Activated CD8-positive, alpha-beta T cell treated with anti-CD3 and anti-CD28 coated beads, Interleukin-2, amount 10 ng/mL, durations not matched to agents 7 days and 5 days (primary cell): ENCODE results near the gene DKK3. TPM values are rescaled to one million over a fixed set of nuclear protein-coding genes. Genes with fewer than 3 reads are reported as not detected.
A peak's percentile ranks its signal among the peaks of the same experiment; 100 is the strongest.

Source experiments
- ATAC-seq: fragments of 150-1000 bp; cut with Tn5 transposase; one replicate; pipeline ENCODE4 v1.10.0; 2021; ENCODE audit warnings: moderate library complexity
- CTCF ChIA-PET: fragments of 350-600 bp; sonication (Branson Sonifier 250); formaldehyde crosslinking; loops from one replicate; lab custom pipeline; 2021; ENCODE audit warnings: antibody characterized with exemption; lab: Charles Lee
- POLR2A ChIA-PET: fragments of 350-600 bp; sonication (Branson Sonifier 250); formaldehyde crosslinking; loops from one replicate; lab custom pipeline; 2021; ENCODE audit warnings: antibody characterized with exemption; lab: Charles Lee
- DNase-seq: peaks from one replicate; pipeline ENCODE4 v3.0.0-alpha.2; 2020
- H3K27ac Mint-ChIP-seq: one replicate; pipeline ENCODE4 v1.8.0; 2021; ENCODE audit warnings: mild to moderate bottlenecking, mixed read lengths
- H3K27me3 Mint-ChIP-seq: one replicate; pipeline ENCODE4 v1.8.0; 2021; ENCODE audit warnings: low read depth, mixed read lengths
- H3K36me3 Mint-ChIP-seq: one replicate; pipeline ENCODE4 v1.8.0; 2021; ENCODE audit warnings: low read depth, mixed read lengths
- H3K4me1 Mint-ChIP-seq: one replicate; pipeline ENCODE4 v1.8.0; 2021; ENCODE audit warnings: low read depth, mixed read lengths
- H3K4me3 Mint-ChIP-seq: one replicate; pipeline ENCODE4 v1.8.0; 2021; ENCODE audit warnings: mild to moderate bottlenecking, mixed read lengths
- H3K9me3 Mint-ChIP-seq: one replicate; pipeline ENCODE4 v1.8.0; 2022; ENCODE audit warnings: mixed read lengths; ENCODE audit not compliant: insufficient read depth
- total RNA-seq, 2 experiments: library from RNA; stranded (reverse); gene quantifications; one replicate each; pipeline ENCODE4 v1.2.3, GENCODE V29; 2021

Gene DKK3
- total RNA-seq, 2 experiments from 2014 or later = 0.29 TPM; not detected in 1

DNA sequence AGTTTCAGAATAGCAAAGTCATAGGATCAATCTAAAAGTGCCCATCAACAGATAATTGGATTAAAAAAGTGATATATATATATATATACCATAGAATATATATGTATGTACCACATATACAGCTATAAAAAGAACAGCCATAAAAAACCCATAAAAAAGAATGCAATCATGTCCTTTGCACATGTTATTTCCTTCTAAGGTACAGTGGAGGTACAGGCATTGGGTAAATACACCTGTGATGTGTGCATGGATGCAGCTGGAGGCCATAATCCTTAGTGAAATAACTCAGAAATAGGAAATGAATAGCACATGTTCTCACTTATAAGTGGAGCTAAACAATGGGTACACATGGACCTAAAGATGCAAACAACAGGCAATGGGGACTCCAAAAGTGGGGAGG lies 7.1 kb upstream of the DKK3 start:
- H3K36me3 Mint-ChIP-seq = no peaks in the 10 kb centered on the region
- ChIA-PET POLR2A (no interaction called here), CTCF (no interaction called here)
- H3K27me3 Mint-ChIP-seq = peaks cover 54% of the 10 kb centered on the region
- H3K4me1 Mint-ChIP-seq = no peaks in the 10 kb centered on the region
- no peak overlapping the region for H3K4me3 Mint-ChIP-seq
- DNase-seq (no peak), ATAC-seq (no peak)
- no peak overlapping the region for H3K27ac Mint-ChIP-seq
- no peaks in the 10 kb centered on the region for H3K9me3 Mint-ChIP-seq

DNA sequence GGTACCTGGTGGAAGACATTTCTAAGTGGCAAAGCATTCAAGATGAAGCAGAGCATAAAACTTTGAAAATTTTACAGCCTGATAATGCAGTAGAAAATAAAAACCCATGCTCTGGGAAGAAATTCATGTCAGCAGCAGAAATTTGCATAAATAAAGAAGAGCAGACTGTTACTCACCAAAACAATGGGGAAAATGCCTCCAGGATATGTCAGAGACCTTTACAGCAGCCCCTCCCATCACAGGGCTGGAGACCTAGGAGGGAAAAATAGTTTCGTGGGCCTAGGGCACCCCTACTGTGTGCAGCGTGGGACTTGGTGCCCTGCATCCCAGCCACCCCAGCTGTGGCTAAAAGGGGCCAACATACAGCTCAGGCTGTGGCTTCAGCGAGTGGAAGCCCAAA lies 5.4 kb upstream of the DKK3 start:
- no peak for ATAC-seq
- CTCF ChIA-PET = interaction anchor here (1.1 kb wide), 1 partner anchor 30 kb away, joined by 3 read pairs; no protein-coding TSS in a partner anchor
- H3K4me3 Mint-ChIP-seq = no peak overlapping the region

DNA sequence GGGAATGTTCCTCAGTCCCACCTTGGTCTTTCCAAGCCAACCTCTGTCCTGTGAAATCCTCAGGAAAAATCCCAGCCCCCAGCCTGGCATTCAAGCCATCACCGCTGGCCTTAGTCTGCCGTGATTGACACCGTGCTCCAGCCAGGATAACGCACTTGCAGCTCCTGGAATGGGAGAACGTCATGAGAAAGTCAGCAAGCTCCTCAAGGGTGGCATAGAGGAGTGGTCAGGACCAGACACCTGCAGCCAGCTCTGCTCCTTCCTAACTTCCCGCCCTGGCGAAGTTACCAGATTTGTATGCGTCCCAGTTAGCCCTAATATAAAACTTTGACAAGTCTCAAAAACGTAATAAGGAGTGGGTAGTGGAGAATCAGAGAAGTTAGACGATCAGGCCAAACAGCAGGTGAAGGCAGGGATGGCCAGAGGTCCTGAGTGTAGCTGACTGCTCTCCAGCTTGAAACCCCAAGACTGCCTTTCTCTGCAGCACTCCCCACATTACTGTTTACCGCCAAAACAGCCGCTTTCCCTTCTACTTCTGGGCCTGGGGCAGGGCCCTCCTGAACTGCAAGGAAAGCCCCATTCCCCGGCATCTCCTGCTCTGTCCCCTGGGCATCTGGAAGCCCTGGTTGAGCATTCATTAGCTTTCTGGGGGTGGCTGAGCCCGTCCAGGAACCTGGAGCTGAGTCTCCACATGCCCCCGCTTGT lies 1.3 kb upstream of the DKK3 start:
- ATAC-seq (no peak), DNase-seq (no peak)
- CTCF ChIA-PET = interaction anchor here (1.9 to 2.2 kb wide), 2 partner anchors 10 to 272 kb away, joined by 5 to 7 read pairs; no protein-coding TSS in a partner anchor
- Mint-ChIP-seq H3K36me3 (no peaks in the 10 kb centered on the region), H3K4me1 (peaks cover 6% of the 10 kb centered on the region), H3K27ac (no peak overlapping the region), H3K9me3 (no peaks in the 10 kb centered on the region), H3K4me3 (peak overlapping the region; percentile 47), H3K27me3 (peaks cover 76% of the 10 kb centered on the region)
- POLR2A ChIA-PET = no interaction called here

More for the DNA sequence above, 5.4 kb upstream of the DKK3 start:
- Mint-ChIP-seq H3K4me1 (peaks cover 4% of the 10 kb centered on the region), H3K36me3 (no peaks in the 10 kb centered on the region), H3K9me3 (no peaks in the 10 kb centered on the region), H3K27ac (no peak overlapping the region), H3K27me3 (peaks cover 63% of the 10 kb centered on the region)
- POLR2A ChIA-PET = no interaction called here
- DNase-seq = no peak

DNA sequence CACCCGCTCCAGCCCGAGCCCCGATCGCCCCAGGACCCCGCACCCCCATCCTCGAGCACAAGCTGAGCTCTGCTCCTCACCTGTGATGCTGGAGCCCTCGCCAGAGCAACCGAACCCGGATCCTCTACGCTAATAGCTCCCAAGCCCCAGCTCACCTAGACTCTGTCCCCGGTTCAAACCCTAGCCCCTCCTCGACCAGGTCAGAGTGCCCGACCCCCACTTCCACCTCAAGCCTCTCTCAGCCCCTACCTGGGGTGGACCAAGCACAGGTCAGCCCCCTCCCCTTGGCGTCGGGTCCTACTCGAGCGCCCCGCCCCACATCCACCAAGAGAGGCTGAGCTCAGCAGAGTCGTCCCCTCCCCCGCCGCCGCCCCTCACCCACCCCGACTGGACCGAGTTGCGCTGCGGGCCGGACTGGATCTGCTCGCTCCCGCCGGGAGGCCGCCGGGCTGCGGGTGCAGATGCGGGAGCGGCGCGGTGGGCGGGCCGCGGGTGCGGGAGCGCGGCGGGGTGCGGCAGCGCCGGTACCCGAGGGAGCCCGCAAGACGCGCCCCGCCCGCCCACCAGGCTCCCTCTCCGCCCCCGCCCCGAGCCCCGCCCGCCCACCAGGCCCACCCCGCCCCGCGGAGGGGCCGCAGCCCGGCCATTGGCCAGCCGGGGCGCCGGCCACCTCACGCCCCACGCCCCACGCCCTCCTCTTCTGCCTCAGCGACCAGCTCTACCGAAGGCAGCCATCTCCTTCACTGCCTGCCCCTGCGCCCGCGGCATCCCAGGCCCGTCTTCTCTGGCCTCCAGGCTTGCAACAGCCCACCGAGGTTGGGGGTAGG lies 577 bp upstream of the DKK3 start:
- POLR2A ChIA-PET = no interaction called here
- CTCF ChIA-PET = interaction anchor here (1.9 to 2.2 kb wide), 2 partner anchors 9 to 273 kb away, joined by 5 to 7 read pairs; no protein-coding TSS in a partner anchor
- no peak for DNase-seq
- peak overlapping the region; percentile 55 for H3K4me3 Mint-ChIP-seq
- H3K27me3 Mint-ChIP-seq = peaks cover 78% of the 10 kb centered on the region
- peak; percentile 39 for ATAC-seq
- no peaks in the 10 kb centered on the region for H3K36me3 Mint-ChIP-seq
- H3K27ac Mint-ChIP-seq = no peak overlapping the region
- no peaks in the 10 kb centered on the region for H3K9me3 Mint-ChIP-seq
- H3K4me1 Mint-ChIP-seq = peaks cover 6% of the 10 kb centered on the region

DNA sequence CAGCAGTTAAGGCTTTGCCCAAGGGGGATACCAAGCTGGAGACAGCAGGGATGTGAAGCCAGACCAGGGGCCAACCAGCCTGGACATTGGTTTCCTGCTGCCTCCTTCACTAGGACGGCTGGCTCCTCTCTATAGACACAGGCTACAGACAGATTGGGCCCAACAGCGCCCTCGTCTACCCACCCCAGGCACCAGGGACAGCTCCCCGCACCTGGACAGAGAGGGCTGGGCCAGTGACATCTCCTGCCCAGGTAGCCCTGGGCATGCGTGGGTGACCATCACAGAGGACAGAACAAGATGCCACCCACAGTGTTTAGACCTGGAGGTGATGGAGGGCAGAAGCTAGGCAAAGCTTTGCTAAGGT lies 1.2 kb downstream of the DKK3 start:
- Mint-ChIP-seq H3K4me3 (no peak overlapping the region), H3K27ac (no peak overlapping the region), H3K4me1 (peaks cover 6% of the 10 kb centered on the region), H3K9me3 (no peaks in the 10 kb centered on the region), H3K27me3 (peaks cover 71% of the 10 kb centered on the region), H3K36me3 (no peaks in the 10 kb centered on the region)
- POLR2A ChIA-PET = no interaction called here
- no peak for ATAC-seq
- no peak for DNase-seq
- CTCF ChIA-PET = interaction anchor here (1.4 to 1.8 kb wide), 2 partner anchors 40 to 275 kb away, joined by 3 to 4 read pairs; no protein-coding TSS in a partner anchor

DNA sequence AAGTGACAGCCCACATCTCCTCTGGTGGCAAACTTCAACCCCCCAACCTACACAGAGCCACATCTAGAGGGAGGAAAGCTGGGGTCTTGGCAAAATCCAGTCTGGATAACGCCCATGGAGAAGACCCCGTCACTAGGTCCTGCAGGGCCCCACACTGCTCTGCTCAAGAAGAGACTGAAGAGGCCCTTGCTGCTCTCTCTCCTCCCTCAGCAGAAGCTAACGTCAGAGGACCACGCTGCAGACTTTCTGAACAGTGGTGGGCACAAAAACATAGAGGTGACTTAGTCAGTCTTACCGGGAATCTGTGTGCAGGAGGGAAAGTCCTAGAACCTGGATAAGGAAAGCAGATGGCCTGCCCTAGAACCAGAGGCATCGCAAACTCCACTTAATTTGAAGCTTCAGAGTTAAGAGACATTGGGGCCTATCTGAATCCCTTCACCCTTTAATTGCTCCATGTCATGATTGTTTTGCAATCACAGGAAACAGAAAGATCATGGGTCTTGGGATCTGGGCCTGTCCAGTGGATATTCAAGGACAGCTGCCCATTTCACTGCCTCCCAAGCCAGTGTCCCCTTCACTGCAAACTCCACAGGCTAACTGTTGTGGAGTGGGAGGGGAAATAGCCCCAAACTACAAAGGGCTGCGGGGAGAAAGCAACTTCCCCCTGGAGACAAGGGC lies 1.7 kb downstream of the DKK3 start:
- ChIA-PET CTCF (interaction anchor here (1.4 to 1.8 kb wide), 2 partner anchors 40 to 275 kb away, joined by 3 to 4 read pairs; no protein-coding TSS in a partner anchor), POLR2A (no interaction called here)
- DNase-seq = no peak
- H3K4me1 Mint-ChIP-seq = peaks cover 6% of the 10 kb centered on the region
- no peaks in the 10 kb centered on the region for H3K9me3 Mint-ChIP-seq
- H3K27ac Mint-ChIP-seq = no peak overlapping the region
- H3K27me3 Mint-ChIP-seq = peaks cover 71% of the 10 kb centered on the region
- no peak overlapping the region for H3K4me3 Mint-ChIP-seq
- ATAC-seq = no peak
- no peaks in the 10 kb centered on the region for H3K36me3 Mint-ChIP-seq

DNA sequence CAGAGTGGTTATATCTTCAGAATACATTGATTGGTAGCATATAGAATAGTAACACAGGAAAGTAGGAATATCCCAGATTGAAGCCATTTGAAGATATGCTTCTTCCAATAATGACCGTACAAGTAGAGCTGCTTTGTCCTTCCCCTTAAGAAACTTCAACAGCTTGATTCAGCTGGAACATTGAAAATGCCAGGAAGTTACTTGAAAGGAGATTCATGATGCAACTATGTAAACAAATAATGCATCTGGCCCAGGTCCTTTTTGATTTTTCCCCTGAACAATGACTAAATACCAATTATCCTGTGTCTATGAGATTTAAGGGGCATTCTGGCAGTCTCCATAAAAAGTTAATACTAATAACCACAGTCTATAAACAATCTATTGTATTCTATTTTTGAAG lies 3.0 kb downstream of the DKK3 start:
- peaks cover 67% of the 10 kb centered on the region for H3K27me3 Mint-ChIP-seq

DNA sequence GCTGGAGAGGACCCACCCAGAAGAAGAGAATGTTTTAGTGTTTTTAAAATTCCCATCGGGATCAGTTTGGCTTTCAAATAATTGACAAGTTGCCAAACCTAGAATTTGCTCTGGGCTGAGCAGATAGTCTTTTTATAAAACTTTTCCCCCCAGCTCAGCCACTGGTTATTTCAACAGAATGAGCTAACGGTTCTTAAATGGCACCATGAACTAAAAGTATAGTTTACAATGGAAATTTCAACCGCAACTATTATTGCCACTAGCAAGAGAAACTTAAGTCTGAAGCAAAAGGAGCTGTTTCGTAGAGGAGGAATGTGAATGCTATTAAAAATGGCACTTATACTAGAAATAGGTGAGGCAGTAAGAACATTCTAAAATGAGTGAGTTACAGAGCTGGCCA lies 3.4 kb downstream of the DKK3 start:
- ChIA-PET POLR2A (no interaction called here), CTCF (interaction anchor here (0.8 to 1.4 kb wide), 5 partner anchors 38 to 326 kb away, joined by 3 to 6 read pairs (median 3); no protein-coding TSS in a partner anchor)
- H3K27me3 Mint-ChIP-seq = peaks cover 63% of the 10 kb centered on the region
- H3K27ac Mint-ChIP-seq = no peak overlapping the region
- no peak for DNase-seq
- H3K4me1 Mint-ChIP-seq = peaks cover 6% of the 10 kb centered on the region
- no peaks in the 10 kb centered on the region for H3K9me3 Mint-ChIP-seq
- no peak for ATAC-seq
- H3K4me3 Mint-ChIP-seq = no peak overlapping the region
- H3K36me3 Mint-ChIP-seq = no peaks in the 10 kb centered on the region

More for the DNA sequence above, 3.0 kb downstream of the DKK3 start:
- H3K36me3 Mint-ChIP-seq = no peaks in the 10 kb centered on the region
- DNase-seq (no peak), ATAC-seq (no peak)
- no peak overlapping the region for H3K27ac Mint-ChIP-seq
- CTCF ChIA-PET = interaction anchor here (0.9 to 1.4 kb wide), 3 partner anchors 39 to 276 kb away, joined by 3 to 6 read pairs (median 4); no protein-coding TSS in a partner anchor
- no peaks in the 10 kb centered on the region for H3K9me3 Mint-ChIP-seq
- POLR2A ChIA-PET = no interaction called here
- H3K4me1 Mint-ChIP-seq = peaks cover 6% of the 10 kb centered on the region
- no peak overlapping the region for H3K4me3 Mint-ChIP-seq

DNA sequence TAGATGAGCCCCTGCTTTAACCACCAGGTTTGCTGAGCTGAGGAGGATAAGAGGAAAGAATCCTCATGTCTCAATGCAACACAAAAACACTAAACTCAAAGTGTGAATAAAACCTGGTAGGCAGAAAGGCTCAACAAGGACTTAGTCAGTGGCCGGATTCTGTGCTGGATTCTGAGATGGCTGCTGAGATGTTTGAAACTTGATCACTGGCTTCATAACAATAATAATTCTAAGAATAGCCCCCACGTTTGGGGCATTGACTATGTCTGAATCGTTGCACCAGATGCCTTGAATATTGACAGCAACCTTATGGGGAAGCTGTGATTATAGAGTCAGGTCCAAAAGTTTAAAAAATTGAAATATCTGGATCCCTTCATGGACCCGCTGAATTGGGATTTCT lies 4.6 kb downstream of the DKK3 start:
- Mint-ChIP-seq H3K36me3 (no peaks in the 10 kb centered on the region), H3K4me3 (no peak overlapping the region), H3K4me1 (peaks cover 6% of the 10 kb centered on the region), H3K27me3 (peaks cover 54% of the 10 kb centered on the region), H3K27ac (no peak overlapping the region), H3K9me3 (no peaks in the 10 kb centered on the region)
- no peak for DNase-seq
- ATAC-seq = no peak
- CTCF ChIA-PET = interaction anchor here (1.4 kb wide), 1 partner anchor 327 kb away, joined by 3 read pairs; no protein-coding TSS in a partner anchor
- POLR2A ChIA-PET = no interaction called here

DNA sequence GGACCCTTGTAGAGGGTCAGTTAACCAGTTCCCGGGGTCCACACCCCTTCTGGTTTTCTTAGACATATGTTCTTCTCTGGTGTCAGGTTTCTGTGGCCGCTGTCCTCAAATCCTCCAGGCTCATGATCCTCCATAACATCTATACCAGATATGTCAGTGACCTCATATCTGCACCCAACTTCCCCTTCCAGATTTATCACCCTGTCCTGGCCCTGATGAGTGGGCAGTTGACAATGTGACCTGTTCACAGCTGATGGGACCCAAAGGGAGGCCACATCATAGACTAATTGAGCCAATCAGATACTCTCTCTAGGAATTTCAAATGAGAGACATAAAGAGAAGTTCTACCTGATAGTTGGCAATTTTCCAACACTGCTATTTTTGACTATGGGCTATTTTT lies 5.1 kb downstream of the DKK3 start:
- peaks cover 8% of the 10 kb centered on the region for H3K4me1 Mint-ChIP-seq
- POLR2A ChIA-PET = interaction anchor here (0.6 kb wide), 1 partner anchor 61 kb away, joined by 3 read pairs; no protein-coding TSS in a partner anchor
- CTCF ChIA-PET = no interaction called here
- DNase-seq = no peak
- peaks cover 52% of the 10 kb centered on the region for H3K27me3 Mint-ChIP-seq
- ATAC-seq = no peak
- no peak overlapping the region for H3K4me3 Mint-ChIP-seq
- no peaks in the 10 kb centered on the region for H3K9me3 Mint-ChIP-seq
- H3K27ac Mint-ChIP-seq = no peak overlapping the region
- no peaks in the 10 kb centered on the region for H3K36me3 Mint-ChIP-seq

DNA sequence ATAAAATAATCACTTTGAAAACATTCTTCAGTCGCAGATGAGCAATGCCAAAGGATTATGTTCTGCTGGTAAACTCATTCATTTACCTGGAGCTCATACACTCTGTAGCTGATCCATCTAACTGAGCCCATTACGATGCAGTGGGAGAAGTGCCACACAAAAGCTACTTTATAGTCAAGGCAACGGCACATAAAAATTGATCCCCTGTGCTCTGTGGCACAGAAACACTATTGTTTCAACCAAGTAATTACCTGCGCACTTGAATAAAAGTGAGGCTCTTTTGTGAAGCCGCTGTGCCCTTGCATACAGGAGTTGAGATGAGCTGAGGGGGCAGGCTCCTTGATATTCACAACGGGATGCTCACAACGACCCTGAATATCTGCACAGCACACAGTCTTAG lies 7.2 kb downstream of the DKK3 start:
- no peak overlapping the region for H3K4me3 Mint-ChIP-seq
- H3K27ac Mint-ChIP-seq = no peak overlapping the region
- ChIA-PET POLR2A (no interaction called here), CTCF (interaction anchor here (1.4 kb wide), 1 partner anchor 34 kb away, joined by 5 read pairs; no protein-coding TSS in a partner anchor)
- no peaks in the 10 kb centered on the region for H3K36me3 Mint-ChIP-seq
- H3K27me3 Mint-ChIP-seq = peaks cover 36% of the 10 kb centered on the region
- DNase-seq = no peak
- H3K4me1 Mint-ChIP-seq = peaks cover 19% of the 10 kb centered on the region
- no peak for ATAC-seq
- H3K9me3 Mint-ChIP-seq = no peaks in the 10 kb centered on the region
